SK-N-MC (cell line): Measurements from ENCODE around the gene KRT33B.
"Not testable (repeated sequence)": the region's sequence is repeated elsewhere in the genome, so short reads cannot be mapped to it uniquely, and the experiment has no call there.

Experiments used
- EZH2 ChIP-seq: fragments of 200-600 bp; sonication (generic); IDR thresholded peaks from one replicate; pipeline ENCODE4 v1.6.1; 2017; ENCODE audit warnings: antibody characterized with exemption
- FOXP2 ChIP-seq: optimal IDR thresholded peaks from 2 replicates; pipeline ENCODE3; 2011; ENCODE audit warnings: mild to moderate bottlenecking, moderate library complexity; ENCODE audit not compliant: insufficient read depth; ENCODE audit errors: extremely low read length, control extremely low read depth
- POLR2AphosphoS5 ChIP-seq: IDR thresholded peaks from 2 replicates; pipeline ENCODE4 v1.6.1; 2012; ENCODE audit warnings: mild to moderate bottlenecking, low read depth, low read length, borderline replicate concordance

DNA sequence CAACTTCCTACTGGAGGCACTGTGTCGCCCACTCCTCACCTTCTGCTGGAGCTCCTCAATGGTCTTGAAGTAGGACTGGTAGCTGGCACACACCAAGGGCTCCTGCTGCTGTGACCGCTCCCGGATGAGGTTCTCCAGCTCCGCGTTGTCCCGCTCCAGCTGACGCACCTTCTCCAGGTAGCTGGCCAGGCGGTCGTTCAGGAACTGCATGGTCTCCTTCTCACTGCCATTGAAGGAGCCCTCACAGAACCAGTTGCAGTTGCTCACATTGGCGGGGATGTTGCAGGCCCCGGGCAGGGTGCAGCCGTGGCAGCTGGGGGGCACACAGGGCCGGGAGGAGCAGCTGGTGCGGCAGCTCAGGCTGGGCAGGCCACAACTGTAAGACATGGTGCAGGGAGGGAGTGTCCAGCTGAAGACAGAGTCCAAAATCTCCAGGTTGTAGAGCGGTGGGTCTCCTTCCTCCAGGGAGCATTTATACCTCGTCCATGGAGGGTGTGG, 19.2 kb downstream of the KRT33B start, which contains the start of gene KRT33A:
- not testable (repeated sequence) for TF ChIP-seq POLR2AphosphoS5, EZH2, FOXP2
